PFSK-1 (cell line): ENCODE results near the gene TPX2.

ENCODE experiments used
- FOXP2 ChIP-seq: optimal IDR thresholded peaks from 2 replicates; pipeline ENCODE3; 2011; ENCODE audit warnings: borderline replicate concordance, control low read depth, inconsistent platforms; ENCODE audit not compliant: insufficient read depth; ENCODE audit errors: extremely low read length, extremely low read depth
- POLR2AphosphoS5 ChIP-seq: IDR thresholded peaks from 2 replicates; pipeline ENCODE4 v1.6.1; 2012; ENCODE audit warnings: low read depth, mild to moderate bottlenecking, control low read depth, low read length, moderate library complexity
- REST ChIP-seq, 2 experiments: IDR thresholded peaks; 2 replicates each; pipeline versions ENCODE4 v1.6.1 to v1.8.0; 2011 to 2012; ENCODE audit warnings: low read depth in 2 of 2, low read length in 2 of 2, control low read depth in 1 of 2, inconsistent platforms in 1 of 2, mild to moderate bottlenecking in 1 of 2, moderate library complexity in 1 of 2; ENCODE audit not compliant: insufficient read depth in 1 of 2
- SIN3A ChIP-seq: IDR thresholded peaks from 2 replicates; pipeline ENCODE4 v1.6.1; 2012; ENCODE audit warnings: mild to moderate bottlenecking, low read length, moderate library complexity, borderline replicate concordance; ENCODE audit not compliant: insufficient read depth

- no peak for TF ChIP-seq FOXP2
- TF ChIP-seq POLR2AphosphoS5: no peak
- TF ChIP-seq REST (IDR thresholded peaks at IDR 0.05; ENCODE audit: insufficient read depth in 1 of 2, low read depth in 2 of 2, low read length in 2 of 2): no peak
- no peak for TF ChIP-seq SIN3A
Observed at GRCh38 chr20:31831771-31832306, 92.7 kb downstream of the TPX2 start.
